Gastroesophageal sphincter (tissue), 3 donors: ENCODE measurements around the gene PLCB4.

ENCODE experiments used
- CTCF ChIP-seq, 4 experiments: fragments of 200-600 bp in 2 of 4; fragments of 450-650 bp in 2 of 4; sonication (generic) in 1 of 4; IDR thresholded peaks; one replicate each; pipeline ENCODE4 v1.5.1; 2017 to 2019; ENCODE audit warnings: antibody characterized with exemption in 4 of 4, mild to moderate bottlenecking in 2 of 4, moderate library complexity in 2 of 4
- POLR2A ChIP-seq, 2 donors: fragments of 450-650 bp; IDR thresholded peaks; one replicate each; pipeline ENCODE4 v1.6.1; 2017; ENCODE audit warnings: antibody characterized with exemption in 2 of 2, mild to moderate bottlenecking in 2 of 2, moderate library complexity in 1 of 2

DNA sequence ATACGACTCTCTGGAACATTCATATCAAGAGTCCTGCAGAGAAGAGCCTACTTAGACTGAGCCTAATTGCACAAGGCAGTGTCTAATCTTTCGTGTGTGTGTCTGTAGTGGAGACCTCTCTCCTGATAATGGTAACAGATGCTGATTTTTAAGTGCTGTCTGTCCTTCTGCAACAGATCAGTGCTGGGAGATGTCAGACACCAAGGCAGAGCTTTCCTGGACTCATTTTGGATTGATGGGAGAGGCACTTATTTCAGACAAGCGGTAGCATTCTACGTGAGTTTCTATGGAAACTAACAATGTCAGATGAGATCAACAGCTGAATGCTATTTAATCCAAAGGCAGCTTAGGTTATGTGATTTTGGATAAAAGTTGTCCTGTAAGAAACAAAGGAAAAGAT lies 167.6 kb downstream of the PLCB4 start:
- TF ChIP-seq CTCF (IDR thresholded peaks at IDR 0.05) (no peak), POLR2A (IDR thresholded peaks at IDR 0.05) (no peak)
